SH-SY5Y (cell line): ENCODE data around the gene HOXA4.

Source experiments
- GATA2 ChIP-seq: IDR thresholded peaks from 2 replicates; pipeline ENCODE4 v1.6.1; 2011; ENCODE audit warnings: mild to moderate bottlenecking, low read depth, low read length
- GATA3 ChIP-seq: IDR thresholded peaks from 2 replicates; pipeline ENCODE4 v1.6.1; 2011; ENCODE audit warnings: low read depth, mild to moderate bottlenecking, low read length, moderate library complexity

- TF ChIP-seq GATA2 (no peak), GATA3 (no peak)
Observed at GRCh38 chr7:27091105-27091504, 39.5 kb downstream of the HOXA4 start.
